H1 (cell line): ENCODE data around the gene CCNT2. TPM values are rescaled to one million over a fixed set of nuclear protein-coding genes. Genes with fewer than 3 reads are reported as not detected.

Experiments
- CTCF ChIA-PET: fragments of 300-600 bp; sonication (Branson Sonifier 250); formaldehyde crosslinking; loops from one replicate; lab custom pipeline; 2021; ENCODE audit not compliant: partially characterized antibody; lab: Charles Lee
- POLR2A ChIA-PET: fragments of 300-600 bp; sonication (Branson Sonifier 250); formaldehyde crosslinking; loops from one replicate; lab custom pipeline; 2021; ENCODE audit warnings: inconsistent platforms; ENCODE audit not compliant: partially characterized antibody; lab: Charles Lee
- DNase-seq, 2 experiments: peaks; one replicate each; pipeline versions ENCODE4 v3.0.0 to v3.0.0-alpha.2; 2010 to 2022; ENCODE audit warnings: low spot score in 2 of 2, low read depth in 1 of 2, mixed read lengths in 1 of 2
- FAIRE-seq: peaks from 2 replicates; lab custom pipeline; 2011; peaks lifted over from hg19 to GRCh38; lab: Jason Lieb, UNC
- H2AFZ ChIP-seq: 2 replicates; pipeline ENCODE4 v1.8.1; 2012; ENCODE audit warnings: low read length, inconsistent platforms
- H2AK5ac ChIP-seq: 2 replicates; pipeline ENCODE4 v1.6.1; 2013; ENCODE audit warnings: low read depth, low read length
- H2BK120ac ChIP-seq: replicated peaks from 2 replicates; pipeline ENCODE3; 2013; ENCODE audit warnings: low read depth, low read length, inconsistent platforms
- H2BK12ac ChIP-seq: 2 replicates; pipeline ENCODE4 v1.6.1; 2013; ENCODE audit warnings: low read depth, low read length
- H2BK15ac ChIP-seq: 2 replicates; pipeline ENCODE4 v1.6.1; 2013; ENCODE audit warnings: low read length
- H2BK20ac ChIP-seq: 2 replicates; pipeline ENCODE4 v1.6.1; 2013; ENCODE audit warnings: low read length
- H2BK5ac ChIP-seq: 2 replicates; pipeline ENCODE4 v1.6.1; 2013; ENCODE audit warnings: low read depth, low read length
- H3K14ac ChIP-seq: 2 replicates; pipeline ENCODE4 v1.6.1; 2013; ENCODE audit warnings: inconsistent platforms; ENCODE audit not compliant: insufficient read length
- H3K18ac ChIP-seq: 2 replicates; pipeline ENCODE4 v1.6.1; 2013; ENCODE audit warnings: low read length; ENCODE audit errors: extremely low read depth
- H3K23ac ChIP-seq: 2 replicates; pipeline ENCODE4 v1.6.1; 2013; ENCODE audit warnings: inconsistent platforms; ENCODE audit not compliant: insufficient read length
- H3K23me2 ChIP-seq: 2 replicates; pipeline ENCODE4 v1.6.1; 2013; ENCODE audit warnings: low read depth, low read length
- H3K27ac ChIP-seq: 2 replicates; pipeline ENCODE4 v1.6.1; 2011; ENCODE audit warnings: low read depth, low read length, inconsistent platforms
- H3K27me3 ChIP-seq, 4 experiments: replicated peaks in 1 of 4; 1 replicate in 1 of 4; 2 replicates in 3 of 4; pipeline versions ENCODE4 v1.6.1 to v1.8.1; 2011 to 2013; ENCODE audit warnings: low read length in 3 of 4, mild to moderate bottlenecking in 3 of 4, inconsistent platforms in 2 of 4, mixed read lengths in 2 of 4, moderate library complexity in 1 of 4; ENCODE audit not compliant: control insufficient read depth in 3 of 4, insufficient read depth in 3 of 4; ENCODE audit errors: extremely low read depth in 1 of 4
- H3K36me3 ChIP-seq, 4 experiments: 2 replicates each; pipeline versions ENCODE4 v1.6.1 to v1.8.1; 2011 to 2013; ENCODE audit warnings: mild to moderate bottlenecking in 4 of 4, low read length in 3 of 4, moderate library complexity in 2 of 4, control low read depth in 1 of 4, inconsistent platforms in 1 of 4; ENCODE audit not compliant: insufficient read depth in 4 of 4, control insufficient read depth in 2 of 4
- H3K4ac ChIP-seq: replicated peaks from 2 replicates; pipeline ENCODE3; 2013; ENCODE audit warnings: low read length, low read depth, mixed read lengths, inconsistent platforms; ENCODE audit not compliant: insufficient read length
- H3K4me1 ChIP-seq, 4 experiments: replicated peaks in 1 of 4; 1 replicate in 1 of 4; 2 replicates in 3 of 4; pipeline versions ENCODE4 v1.6.1 to v1.8.1; 2011 to 2013; ENCODE audit warnings: low read length in 3 of 4, inconsistent platforms in 2 of 4, mixed read lengths in 1 of 4; ENCODE audit not compliant: insufficient read depth in 4 of 4, control insufficient read depth in 3 of 4
- H3K4me2 ChIP-seq, 2 experiments: 2 replicates each; pipeline versions ENCODE4 v1.6.1 to v1.8.1; 2011 to 2013; ENCODE audit warnings: low read depth in 2 of 2, low read length in 2 of 2, control low read depth in 1 of 2, inconsistent platforms in 1 of 2, mild to moderate bottlenecking in 1 of 2; ENCODE audit not compliant: insufficient read depth in 1 of 2
- H3K4me3 ChIP-seq, 4 experiments: fragments of 200-600, 300-600 bp in 1 of 4; sonication (generic), shearing (Covaris generic), sonication (Bioruptor Twin) in 1 of 4; 2 replicates each; pipeline versions ENCODE4 v1.5.1 to v1.8.1; 2011 to 2016; ENCODE audit warnings: low read length in 4 of 4, low read depth in 3 of 4, control low read depth in 2 of 4, inconsistent platforms in 2 of 4, mild to moderate bottlenecking in 2 of 4, mixed read lengths in 1 of 4, moderate library complexity in 1 of 4; ENCODE audit not compliant: insufficient read depth in 2 of 4; ENCODE audit errors: extremely low read depth in 1 of 4
- H3K56ac ChIP-seq: replicated peaks from 2 replicates; pipeline ENCODE3; 2013; ENCODE audit warnings: low read depth, mild to moderate bottlenecking, mixed read lengths, low read length, inconsistent platforms; ENCODE audit not compliant: insufficient read length
- H3K79me1 ChIP-seq: 2 replicates; pipeline ENCODE4 v1.6.1; 2013; ENCODE audit warnings: low read depth, low read length, control low read depth
- H3K79me2 ChIP-seq, 2 experiments: 2 replicates each; pipeline versions ENCODE4 v1.6.1 to v1.8.1; 2012 to 2013; ENCODE audit warnings: low read length in 2 of 2, mild to moderate bottlenecking in 2 of 2, inconsistent platforms in 1 of 2; ENCODE audit not compliant: insufficient read depth in 2 of 2, control insufficient read depth in 1 of 2
- H3K9ac ChIP-seq, 4 experiments: replicated peaks in 1 of 4; 1 replicate in 1 of 4; 2 replicates in 3 of 4; pipeline versions ENCODE4 v1.6.1 to v1.8.1; 2011 to 2013; ENCODE audit warnings: low read depth in 3 of 4, low read length in 3 of 4, control low read depth in 2 of 4, mild to moderate bottlenecking in 2 of 4, moderate library complexity in 2 of 4, inconsistent platforms in 1 of 4; ENCODE audit errors: extremely low read depth in 1 of 4
- H3K9me3 ChIP-seq, 2 experiments: 2 replicates each; pipeline versions ENCODE4 v1.6.1 to v1.8.1; 2012 to 2013; ENCODE audit warnings: mild to moderate bottlenecking in 2 of 2, moderate library complexity in 2 of 2, control low read depth in 1 of 2, inconsistent platforms in 1 of 2, low read depth in 1 of 2, low read length in 1 of 2, mixed read lengths in 1 of 2; ENCODE audit not compliant: insufficient read depth in 2 of 2
- H4K20me1 ChIP-seq, 2 experiments: replicated peaks in 1 of 2; 2 replicates each; pipeline versions ENCODE3 to v1.8.1; 2011 to 2013; ENCODE audit warnings: inconsistent platforms in 2 of 2, low read length in 2 of 2, mild to moderate bottlenecking in 1 of 2; ENCODE audit not compliant: insufficient read depth in 2 of 2, control insufficient read depth in 1 of 2
- H4K5ac ChIP-seq: 2 replicates; pipeline ENCODE4 v1.6.1; 2013; ENCODE audit warnings: low read length, low read depth, mixed read lengths, inconsistent platforms; ENCODE audit not compliant: insufficient read length
- H4K8ac ChIP-seq: 2 replicates; pipeline ENCODE4 v1.8.0; 2013; ENCODE audit warnings: mild to moderate bottlenecking, moderate library complexity, low read length, inconsistent platforms; ENCODE audit not compliant: insufficient read depth; ENCODE audit errors: extremely low read depth
- H4K91ac ChIP-seq: replicated peaks from 2 replicates; pipeline ENCODE3; 2013; ENCODE audit warnings: low read length, mixed read lengths, inconsistent platforms; ENCODE audit not compliant: insufficient read length
- KDM4A ChIP-seq: IDR thresholded peaks from one replicate; pipeline ENCODE4 v1.7.1; 2012; ENCODE audit warnings: low read depth, mild to moderate bottlenecking, moderate library complexity, low read length, inconsistent platforms; ENCODE audit not compliant: severe bottlenecking
- POLR2A ChIP-seq, 2 experiments: IDR thresholded peaks; 1 replicate in 1 of 2; 2 replicates in 1 of 2; pipeline ENCODE4 v1.6.1; 2011; ENCODE audit warnings: low read depth in 2 of 2, low read length in 2 of 2, mild to moderate bottlenecking in 2 of 2; ENCODE audit errors: control extremely low read depth in 1 of 2
- RFX5 ChIP-seq: IDR thresholded peaks from 2 replicates; pipeline ENCODE4 v1.6.1; 2011; ENCODE audit warnings: low read depth, low read length, improper control_type of control experiment, borderline replicate concordance
- TEAD4 ChIP-seq: IDR thresholded peaks from 2 replicates; pipeline ENCODE4 v1.6.1; 2012; ENCODE audit warnings: low read depth, low read length, inconsistent platforms, mixed read lengths
- WGBS, 2 experiments: shearing (Covaris generic) in 1 of 2; methylation state at CpG; one replicate each; pipeline versions ENCODE4 v1.1.6 to v1.1.7; 2013 to 2015; ENCODE audit warnings: low lambda C conversion rate in 2 of 2, mixed read lengths in 2 of 2, inconsistent platforms in 1 of 2, low coverage in 1 of 2, missing lambda C conversion rate in 1 of 2; ENCODE audit not compliant: insufficient replicate concordance in 2 of 2, insufficient coverage in 1 of 2, insufficient read length in 1 of 2; ENCODE audit errors: extremely low coverage in 1 of 2, missing lambda C conversion rate in 1 of 2; 5-methylcytosine and 5-hydroxymethylcytosine counted together
- polyA plus RNA-seq, 7 experiments: library from polyadenylated mRNA; depleted of rRNA in 3 of 7; stranded (reverse) in 5 of 7; unstranded in 2 of 7; fragments of >200 nt in 5 of 7; fragments of 200-250 nt in 2 of 7; gene quantifications; 1 replicate in 5 of 7; 2 replicates in 1 of 7; 4 replicates in 1 of 7; pipeline versions ENCODE4 v1.2.1 to v1.2.3, GENCODE V29; 2011 to 2013; ENCODE audit warnings: missing spikeins in 2 of 7, mixed read lengths in 2 of 7
- total RNA-seq: library from RNA; stranded (reverse); fragmentation: NEBNext Ultra II Directional; extraction: Animal tissue kit (Norgen Biotek cat#: 25700); gene quantifications from 2 replicates; pipeline ENCODE4 v1.2.1, GENCODE V29; 2021

CCNT2 gene
- total and polyA plus RNA-seq, 2 of the 8 experiments (the other 6 are each of a cell fraction or from before 2014, with no cell fraction given): 13.0 to 39.7 TPM

DNA sequence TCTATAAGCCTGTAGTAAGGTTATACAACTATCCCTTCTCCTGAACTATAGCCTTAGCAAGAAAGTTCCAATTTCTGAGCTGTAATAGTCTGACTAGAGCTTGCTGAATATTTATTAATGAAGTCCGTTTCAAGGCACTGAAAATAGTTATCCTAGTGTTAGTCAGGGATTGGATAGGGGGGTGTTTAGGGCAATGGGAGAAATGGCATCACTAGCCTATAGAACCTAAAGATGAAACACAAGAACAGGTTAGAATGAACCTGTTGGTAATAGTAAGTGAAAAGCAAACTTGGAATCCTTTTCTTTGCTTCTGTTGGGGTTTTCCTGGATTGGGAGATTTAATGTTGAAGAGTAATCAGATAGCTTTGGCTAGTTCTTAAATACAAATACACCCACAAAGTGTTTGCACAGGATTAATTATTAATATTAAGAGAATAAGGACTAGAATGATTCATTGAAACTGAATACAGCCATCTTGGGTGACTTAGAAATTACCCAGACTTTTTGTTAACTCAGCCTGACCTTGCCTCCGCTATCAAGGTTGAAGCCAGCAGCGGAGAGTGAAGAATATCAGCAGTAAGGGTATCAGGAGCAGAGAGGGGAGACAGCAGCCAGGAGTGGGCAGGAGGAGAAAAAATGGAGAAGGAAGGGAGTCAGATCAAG, 14.4 kb downstream of the CCNT2 start:
- 96% methylated on average over 3 of the region's 3 CpGs; no CpG with 5 or more reads in 1 of the 2 experiments for WGBS, 2 experiments
- Histone ChIP-seq H2BK20ac (no peak overlapping the region), H3K56ac (no peak overlapping the region), H3K4me2 (no peak overlapping the region), H3K9ac (no peak overlapping the region), H3K4ac (no peak overlapping the region), H3K27ac (no peak overlapping the region), H3K23me2 (no peaks in the 10 kb centered on the region), H3K4me3 (no peak overlapping the region), H3K4me1 (no peaks in the 10 kb centered on the region), H4K91ac (no peak overlapping the region), H3K79me1 (0 out of 2 replicates have a peak, but pooled peaks cover 2% of the 10 kb centered on the region), H3K79me2 (peaks cover 12 to 91% of the 10 kb centered on the region in 2 experiments), H2BK15ac (no peak overlapping the region), H4K5ac (no peak overlapping the region), H3K14ac (no peak overlapping the region), H3K23ac (no peak overlapping the region), H3K9me3 (no peaks in the 10 kb centered on the region), H2AK5ac (no peak overlapping the region), H3K36me3 (peaks cover 3 to 21% (median 9%) of the 10 kb centered on the region in 4 experiments; a peak in 5 of 8 replicates), H4K8ac (no peak overlapping the region), H2AFZ (no peak overlapping the region), H4K20me1 (peaks cover 7 to 13% of the 10 kb centered on the region in 2 experiments), H3K18ac (no peak overlapping the region), H2BK5ac (no peak overlapping the region), H2BK12ac (no peak overlapping the region), H2BK120ac (no peak overlapping the region), H3K27me3 (no peaks in the 10 kb centered on the region)
- FAIRE-seq (no peak), DNase-seq (no peak)
- TF ChIP-seq RFX5 (no peak), KDM4A (no peak), TEAD4 (no peak), POLR2A (IDR thresholded peaks at IDR 0.05; ENCODE audit: control extremely low read depth in 1 of 2, low read depth in 2 of 2, low read length in 2 of 2) (no peak)
- CTCF ChIA-PET: interaction anchor here (0.5 kb wide), 1 partner anchor 667 kb away, joined by 3 read pairs; no protein-coding TSS in a partner anchor
- POLR2A ChIA-PET: no interaction called here
